ENCODE data around the gene ACTA2.

- TF ChIP-seq, protein P1, sequence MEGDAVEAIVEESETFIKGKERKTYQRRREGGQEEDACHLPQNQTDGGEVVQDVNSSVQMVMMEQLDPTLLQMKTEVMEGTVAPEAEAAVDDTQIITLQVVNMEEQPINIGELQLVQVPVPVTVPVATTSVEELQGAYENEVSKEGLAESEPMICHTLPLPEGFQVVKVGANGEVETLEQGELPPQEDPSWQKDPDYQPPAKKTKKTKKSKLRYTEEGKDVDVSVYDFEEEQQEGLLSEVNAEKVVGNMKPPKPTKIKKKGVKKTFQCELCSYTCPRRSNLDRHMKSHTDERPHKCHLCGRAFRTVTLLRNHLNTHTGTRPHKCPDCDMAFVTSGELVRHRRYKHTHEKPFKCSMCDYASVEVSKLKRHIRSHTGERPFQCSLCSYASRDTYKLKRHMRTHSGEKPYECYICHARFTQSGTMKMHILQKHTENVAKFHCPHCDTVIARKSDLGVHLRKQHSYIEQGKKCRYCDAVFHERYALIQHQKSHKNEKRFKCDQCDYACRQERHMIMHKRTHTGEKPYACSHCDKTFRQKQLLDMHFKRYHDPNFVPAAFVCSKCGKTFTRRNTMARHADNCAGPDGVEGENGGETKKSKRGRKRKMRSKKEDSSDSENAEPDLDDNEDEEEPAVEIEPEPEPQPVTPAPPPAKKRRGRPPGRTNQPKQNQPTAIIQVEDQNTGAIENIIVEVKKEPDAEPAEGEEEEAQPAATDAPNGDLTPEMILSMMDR (IDR thresholded peaks at IDR 0.05; ENCODE audit: insufficient read depth, low read length, poor library complexity, severe bottlenecking), result no peak
- no peak for TF ChIP-seq EZH2phosphoT487 (conservative IDR thresholded peaks at IDR 0.05; ENCODE audit: low read length)
Observed at GRCh38 chr10:88936656-88937055, 15.9 kb downstream of the ACTA2 start.
